HG02852 (cell line): ENCODE results near the gene B4GAT1.
"Not testable (repeated sequence)": the region's sequence is repeated elsewhere in the genome, so short reads cannot be mapped to it uniquely, and the experiment has no call there.

ENCODE experiments used
- ATAC-seq: cut with Tn5 transposase; IDR thresholded peaks from one replicate; pipeline ENCODE4 v1.9.1; 2021; ENCODE audit warnings: mild to moderate bottlenecking, moderate library complexity; ENCODE audit not compliant: unreplicated experiment

The B4GAT1 gene

GRCh38 chr11:66311965-66312548 lies 35.4 kb downstream of the B4GAT1 start:
- peak; percentile 63 for ATAC-seq

DNA sequence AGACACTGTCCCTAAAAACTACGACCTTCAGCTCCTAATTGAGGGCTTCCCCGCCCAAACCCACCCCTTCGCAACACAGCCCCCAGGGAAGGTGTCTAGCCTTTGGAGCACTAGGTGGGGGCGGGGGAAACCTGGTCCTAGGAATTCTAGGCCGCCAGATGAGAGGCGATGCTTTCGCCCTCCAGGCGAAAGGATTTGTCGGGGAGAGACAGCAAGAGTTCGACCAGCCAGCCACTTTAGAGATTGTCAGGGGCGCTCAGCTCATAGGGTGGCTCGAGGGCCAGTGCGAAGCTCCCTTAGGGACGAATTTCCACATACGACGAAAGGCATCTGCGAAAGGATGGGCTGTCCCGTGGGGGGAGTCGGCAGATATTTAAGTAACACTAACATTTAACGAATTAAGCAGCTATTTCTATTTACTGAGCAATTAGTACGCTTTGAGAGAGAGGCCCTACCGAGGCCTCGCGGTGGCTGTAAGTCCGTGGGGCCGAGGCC lies 35.9 kb downstream of the B4GAT1 start:
- no peak for ATAC-seq

DNA sequence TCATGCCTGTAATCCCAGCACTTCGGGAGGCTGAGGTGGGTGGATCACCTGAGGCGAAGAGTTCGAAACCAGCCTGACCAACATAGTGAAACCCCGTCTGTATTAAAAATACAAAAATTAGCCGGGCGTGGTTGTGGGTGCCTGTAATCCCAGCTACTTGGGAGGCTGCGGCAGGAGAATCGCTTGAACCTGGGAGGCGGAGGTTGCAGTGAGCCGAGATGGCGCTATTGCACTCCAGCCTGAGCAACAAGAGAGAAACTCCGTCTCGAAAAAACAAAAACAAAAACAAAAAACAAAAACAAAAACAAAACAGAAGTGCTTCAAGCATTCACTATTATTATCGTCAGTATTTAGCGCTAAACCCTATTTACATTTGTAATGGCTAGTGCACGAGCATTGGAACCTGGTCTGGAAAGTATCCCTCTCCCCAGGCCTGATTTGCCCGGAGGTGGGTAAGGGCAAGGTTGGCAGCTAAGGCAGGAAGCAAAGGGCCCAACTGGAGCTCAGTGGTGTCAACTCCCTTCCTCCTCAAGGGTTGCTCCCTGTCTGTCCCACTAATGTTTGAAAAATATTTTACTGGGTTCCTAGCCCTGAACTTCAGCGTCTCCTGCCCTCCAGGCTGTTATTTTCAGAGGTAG lies 36.5 kb downstream of the B4GAT1 start:
- ATAC-seq = not testable (repeated sequence)

GRCh38 chr11:66310324-66310723 lies 37.1 kb downstream of the B4GAT1 start:
- ATAC-seq = no peak

- ATAC-seq = no peak
Measured at GRCh38 chr11:66309475-66309874, 38.0 kb downstream of the B4GAT1 start.

DNA sequence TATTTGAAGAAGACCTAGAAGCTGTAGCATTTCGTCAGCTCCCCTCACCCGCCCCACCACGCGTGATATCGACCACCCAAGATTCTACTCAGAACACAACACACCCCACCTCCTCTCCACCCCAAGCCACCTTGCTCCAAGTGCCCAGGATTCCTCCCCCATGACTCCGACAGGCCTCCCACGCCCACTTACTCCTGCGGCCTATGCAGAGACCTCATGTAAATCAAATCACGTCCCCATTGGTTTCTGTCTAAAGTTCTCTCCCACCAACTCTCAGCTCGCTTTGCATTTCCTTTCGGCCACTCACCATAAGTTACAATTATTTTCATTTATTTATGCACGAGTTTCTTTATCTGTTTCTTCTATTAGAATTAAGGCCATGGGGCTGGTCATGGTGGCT lies 44.8 kb downstream of the B4GAT1 start:
- ATAC-seq = no peak

DNA sequence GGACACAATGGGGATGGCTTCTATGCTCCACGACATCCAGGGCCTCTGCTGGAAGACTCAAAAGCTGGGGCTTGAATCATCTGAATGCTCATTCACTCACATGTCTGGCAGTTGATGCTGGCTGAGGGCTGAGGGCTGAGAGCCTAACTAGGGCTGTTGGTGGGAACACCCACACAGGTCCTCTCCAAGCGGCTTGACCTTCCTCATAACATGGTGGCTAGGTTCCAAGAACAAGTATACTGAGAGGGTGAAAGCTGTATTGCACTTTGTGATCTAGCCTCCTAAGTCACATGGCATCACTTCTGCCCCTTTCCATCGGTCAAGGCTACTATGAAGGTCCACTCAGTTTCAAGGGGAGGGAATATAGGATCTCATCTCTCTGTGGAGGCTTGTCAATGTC lies 48.2 kb downstream of the B4GAT1 start:
- ATAC-seq = no peak

- no peak for ATAC-seq
Measured at GRCh38 chr11:66297610-66298009, 49.8 kb downstream of the B4GAT1 start.
